Upper lobe of right lung (tissue), 1 donor: ENCODE results near the gene PTCD1. TPM values are rescaled to one million over a fixed set of nuclear protein-coding genes. Genes with fewer than 3 reads are reported as not detected.

ENCODE experiments used
- ATAC-seq: fragments of 200-7000 bp; cut with Tn5 transposase; one replicate; pipeline ENCODE4 v1.9.1; 2020; ENCODE audit warnings: mild to moderate bottlenecking, moderate library complexity
- DNase-seq: peaks from one replicate; pipeline ENCODE4 v3.0.0-alpha.2; 2020
- H3K27ac ChIP-seq: fragments of 200-600 bp; one replicate; pipeline ENCODE4 v1.8.0; 2022
- H3K27me3 ChIP-seq: fragments of 200-600 bp; one replicate; pipeline ENCODE4 v1.8.0; 2022; ENCODE audit warnings: mild to moderate bottlenecking
- H3K36me3 ChIP-seq: fragments of 200-600 bp; one replicate; pipeline ENCODE4 v1.8.0; 2022
- H3K4me1 ChIP-seq: fragments of 200-600 bp; one replicate; pipeline ENCODE4 v1.8.0; 2022
- H3K4me3 ChIP-seq: fragments of 200-600 bp; one replicate; pipeline ENCODE4 v1.8.0; 2022; ENCODE audit warnings: mild to moderate bottlenecking
- H3K9me3 ChIP-seq: fragments of 200-600 bp; one replicate; pipeline ENCODE4 v1.8.0; 2022
- CTCF ChIP-seq: fragments of 200-600 bp; IDR thresholded peaks from one replicate; pipeline ENCODE4 v1.8.0; 2022; ENCODE audit warnings: antibody characterized with exemption
- intact Hi-C: fragments of 100-400 bp; cut with DNase I; formaldehyde crosslinking; loops from one replicate; pipeline ENCODE4 v1.11.0; 2022
- total RNA-seq: library from RNA; stranded (reverse); fragmentation: NEBNext Ultra II Directional; extraction: Animal tissue kit (Norgen Biotek cat#: 25700); gene quantifications from one replicate; pipeline ENCODE4 v1.2.1, GENCODE V29; 2021
- donor health status: DM: no; HTN: yes; CAD: no; lungs with severe emphysema.

Gene PTCD1
- total RNA-seq, 1 donor from 2014 or later, result 7.5 TPM

- intact Hi-C loops, result no loop called here
- peak overlapping the region; percentile 90 for H3K27ac ChIP-seq
- peak; percentile 69 for ATAC-seq
- H3K36me3 ChIP-seq, result peaks cover 33% of the 10 kb centered on the region
- H3K4me1 ChIP-seq, result peaks cover 58% of the 10 kb centered on the region
- no peaks in the 10 kb centered on the region for H3K27me3 ChIP-seq
- no peak for TF ChIP-seq CTCF
- H3K4me3 ChIP-seq, result peak overlapping the region; percentile 37
- no peaks in the 10 kb centered on the region for H3K9me3 ChIP-seq
- DNase-seq, result no peak
Observed at GRCh38 chr7:99379043-99379577, 59.5 kb downstream of the PTCD1 start.

DNA sequence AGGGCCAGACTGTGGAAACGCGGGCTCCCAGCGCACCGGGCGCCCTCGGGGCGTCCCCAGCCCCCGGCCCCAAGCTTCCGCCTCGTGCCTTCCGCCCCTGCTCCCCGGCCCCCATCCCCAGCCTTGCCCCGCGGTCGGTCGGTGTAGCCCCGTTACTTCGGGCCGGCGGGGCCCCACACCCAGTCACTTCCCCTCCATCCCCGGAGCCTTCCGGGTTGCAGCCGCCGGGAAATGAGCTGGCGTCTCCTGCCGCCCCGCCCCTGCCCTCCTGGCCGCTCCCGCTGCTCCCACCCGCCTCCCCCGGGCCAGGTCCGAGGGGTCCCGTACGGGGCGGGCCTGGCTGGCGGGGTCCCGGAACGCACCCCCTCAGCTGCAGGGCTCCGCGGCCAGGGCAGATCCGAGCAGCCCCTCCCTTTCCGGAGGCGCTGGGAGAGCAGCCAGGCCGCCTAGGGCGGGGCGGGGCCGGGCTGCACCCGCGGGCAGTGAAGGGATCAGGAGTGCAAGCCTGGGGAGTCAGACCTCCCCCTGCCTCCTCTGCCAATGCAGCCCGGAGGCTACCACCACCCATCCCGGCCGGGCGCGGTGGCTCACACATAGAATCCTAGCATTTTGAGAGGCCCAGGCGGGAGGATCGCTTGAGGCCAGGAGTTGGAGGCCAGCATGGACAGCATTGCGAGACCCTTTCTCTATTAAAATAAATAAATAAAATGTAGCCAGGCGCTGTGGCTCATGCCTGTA is 63.4 kb downstream of the PTCD1 start:
- TF ChIP-seq CTCF, result no peak
- H3K4me3 ChIP-seq, result peak overlapping the region; percentile 90
- peaks cover 57% of the 10 kb centered on the region for H3K4me1 ChIP-seq
- H3K27ac ChIP-seq, result peak overlapping the region; percentile 95
- no peaks in the 10 kb centered on the region for H3K9me3 ChIP-seq
- peak; percentile 93 for DNase-seq
- no peaks in the 10 kb centered on the region for H3K27me3 ChIP-seq
- ATAC-seq, result peak; percentile 75
- intact Hi-C loops, result no loop called here
- peaks cover 25% of the 10 kb centered on the region for H3K36me3 ChIP-seq

GRCh38 chr7:99374111-99375064 is 64.2 kb downstream of the PTCD1 start, which contains the start of gene ARPC1B:
TSS of gene ARPC1B (plus strand) at chr7:99374730. CDS start at chr7:99385715, 10,985 bp downstream.
- Histone ChIP-seq H3K4me3 (peak within 1 kb of the TSS; percentile 90), H3K4me1 (peaks cover 50% of the 10 kb centered on the region), H3K27me3 (no peaks in the 10 kb centered on the region), H3K9me3 (no peaks in the 10 kb centered on the region), H3K27ac (peak within 1 kb of the TSS; percentile 95), H3K36me3 (peaks cover 25% of the 10 kb centered on the region)
- DNase-seq (peak; percentile 96), ATAC-seq (peak; percentile 86)
- intact Hi-C loops, result no loop called here
- no peak for TF ChIP-seq CTCF

- ATAC-seq (no peak), DNase-seq (no peak)
- Histone ChIP-seq H3K27me3 (no peaks in the 10 kb centered on the region), H3K4me3 (peak overlapping the region; percentile 90), H3K4me1 (peaks cover 40% of the 10 kb centered on the region), H3K9me3 (no peaks in the 10 kb centered on the region), H3K36me3 (peaks cover 26% of the 10 kb centered on the region), H3K27ac (peak overlapping the region; percentile 95)
- no peak for TF ChIP-seq CTCF
- intact Hi-C loops, result no loop called here
Observed at GRCh38 chr7:99373091-99374066, 65.2 kb downstream of the PTCD1 start.
